Dedifferentiated amniotic fluid mesenchymal stem cell (primary cell): Measurements from ENCODE around the gene SLC29A2.
A peak's percentile ranks its signal among the peaks of the same experiment; 100 is the strongest.

Experiments used
- DNase-seq: peaks from one replicate; pipeline ENCODE4 v3.0.0-alpha.2; 2016; ENCODE audit errors: extremely low spot score

The SLC29A2 gene

DNA sequence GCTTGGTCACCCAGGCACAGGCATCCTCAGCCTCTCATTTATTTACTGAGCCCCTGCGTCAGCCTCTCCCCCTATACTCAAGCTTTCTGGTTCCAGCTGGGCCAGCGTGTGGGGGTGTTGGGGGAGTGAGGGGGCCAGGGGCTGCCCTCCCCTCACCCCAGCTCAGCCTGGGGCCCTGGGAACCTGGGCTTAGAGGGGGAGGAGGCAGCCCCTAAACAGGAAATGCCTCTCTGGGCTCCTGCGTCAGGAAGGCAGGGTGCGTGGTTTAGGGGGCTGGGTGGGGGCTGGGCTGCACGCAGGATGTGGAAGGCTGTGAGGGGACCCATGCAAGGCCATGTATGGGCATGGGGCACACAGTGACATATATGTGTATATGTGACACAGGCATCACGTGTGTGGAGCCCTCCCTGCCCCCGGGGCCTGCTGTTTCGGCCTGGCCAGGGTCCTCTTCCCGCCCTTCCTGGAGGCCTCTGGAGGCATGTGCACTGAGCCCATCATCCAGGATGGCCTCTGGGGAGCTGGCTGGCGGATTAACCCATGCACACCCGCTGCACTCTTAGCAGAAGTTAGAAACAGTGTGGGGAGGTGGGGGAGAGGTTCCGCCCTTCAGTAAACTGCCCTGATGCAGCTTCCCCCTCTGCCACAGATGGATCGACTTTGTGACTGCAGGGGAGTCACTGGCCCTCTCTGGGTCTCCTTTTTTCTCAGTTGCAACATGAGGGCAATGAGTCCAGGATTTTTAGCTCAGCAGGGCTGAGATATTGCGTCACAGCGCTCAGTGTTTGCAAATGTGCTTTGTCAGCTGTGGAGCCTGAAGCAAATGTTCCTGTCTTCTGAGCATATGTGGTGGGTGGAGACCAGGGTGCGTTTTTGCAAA is 53.6 kb downstream of the SLC29A2 start:
- peak; percentile 69 for DNase-seq

DNA sequence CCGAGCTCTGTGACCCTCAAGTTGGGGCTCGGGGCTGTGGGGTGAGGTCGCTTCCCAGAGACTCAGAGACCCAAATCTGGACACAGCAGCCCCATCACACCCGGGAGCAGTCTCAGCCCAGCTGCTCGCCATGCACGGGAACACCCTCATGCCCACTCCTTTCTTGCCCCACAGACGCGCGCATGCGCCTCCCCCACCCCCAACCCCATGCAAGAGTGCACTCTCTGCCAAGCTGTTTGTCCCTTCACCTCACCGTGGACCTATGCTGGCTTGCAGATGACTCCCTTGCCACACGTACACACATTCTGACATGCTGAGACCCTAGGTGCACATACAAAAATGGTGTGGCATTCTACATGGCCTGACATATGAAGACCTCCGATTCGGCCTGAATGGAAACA is 54.2 kb downstream of the SLC29A2 start:
- DNase-seq, result peak; percentile 38

DNA sequence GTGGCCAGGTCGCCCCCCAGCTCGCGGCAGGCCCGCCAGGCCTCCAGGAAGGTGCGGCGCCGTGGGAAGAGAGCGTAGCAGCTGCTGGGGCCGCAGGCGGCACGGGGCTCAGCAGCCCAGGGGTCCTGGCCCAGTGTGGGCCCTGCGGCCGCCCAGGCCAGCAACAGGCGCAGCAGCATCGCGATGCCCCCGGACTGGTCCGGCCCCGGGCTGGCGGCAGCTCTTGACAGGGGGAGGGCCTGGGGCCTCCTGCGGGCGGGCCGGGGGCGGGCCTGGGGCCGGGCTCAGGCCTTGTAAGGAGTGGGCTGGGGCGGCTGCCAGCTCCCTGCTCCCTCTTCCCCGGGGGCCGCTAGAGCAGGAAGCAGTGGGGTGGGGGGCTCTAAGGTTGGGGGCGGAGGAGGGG is 54.7 kb downstream of the SLC29A2 start, which contains the start of gene CD248:
Gene CD248 (minus strand): TSS at position 196 of the 403 bp plus-strand sequence. CDS start 17 bp downstream, at position 179.
- DNase-seq, result peak; percentile 37

DNA sequence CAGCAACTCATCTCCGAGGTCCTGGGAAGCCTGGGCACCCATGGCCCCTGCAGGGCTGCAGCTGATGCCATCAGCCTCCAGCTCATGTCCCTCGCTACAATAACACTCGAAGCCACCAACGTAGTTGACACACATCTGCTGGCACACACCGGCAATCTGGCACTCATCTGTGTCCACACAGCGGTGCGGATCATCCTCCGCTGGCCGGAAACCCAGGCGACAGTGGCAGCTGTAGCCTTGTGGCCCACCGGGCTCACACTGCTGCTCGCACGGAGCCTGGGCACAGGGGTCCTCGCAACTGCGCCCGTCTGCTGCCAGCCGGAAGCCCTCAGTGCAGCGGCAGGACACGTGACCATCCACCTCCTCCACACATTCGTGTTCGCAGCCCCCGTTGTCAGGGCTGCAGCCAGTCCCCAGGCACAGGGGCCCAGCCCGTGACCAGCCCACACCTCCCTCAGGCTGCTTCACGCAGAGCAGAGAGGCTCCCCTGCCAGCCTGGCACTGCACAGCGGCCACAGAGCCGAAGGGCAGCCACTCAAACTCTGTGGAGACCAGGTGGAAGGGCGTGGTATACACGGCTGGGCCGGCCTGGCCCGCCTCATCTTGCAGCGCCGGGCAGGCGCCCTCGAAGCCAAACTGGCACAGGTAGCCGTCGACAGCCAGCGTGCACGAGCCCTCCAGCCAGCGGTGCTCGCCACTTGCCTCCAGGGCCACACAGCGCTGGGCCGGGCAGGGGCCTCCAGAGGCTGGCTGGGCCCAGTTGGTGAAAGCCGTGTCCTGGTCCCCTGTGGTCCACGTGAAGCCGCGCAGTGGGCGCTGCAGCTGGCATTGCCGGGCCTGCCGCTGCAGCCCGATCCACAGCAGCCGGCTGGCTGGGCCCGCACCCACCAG is 55.4 kb downstream of the SLC29A2 start:
- no peak for DNase-seq

- DNase-seq, result no peak
Observed at GRCh38 chr11:66315498-66315885, 56.1 kb downstream of the SLC29A2 start.

DNA sequence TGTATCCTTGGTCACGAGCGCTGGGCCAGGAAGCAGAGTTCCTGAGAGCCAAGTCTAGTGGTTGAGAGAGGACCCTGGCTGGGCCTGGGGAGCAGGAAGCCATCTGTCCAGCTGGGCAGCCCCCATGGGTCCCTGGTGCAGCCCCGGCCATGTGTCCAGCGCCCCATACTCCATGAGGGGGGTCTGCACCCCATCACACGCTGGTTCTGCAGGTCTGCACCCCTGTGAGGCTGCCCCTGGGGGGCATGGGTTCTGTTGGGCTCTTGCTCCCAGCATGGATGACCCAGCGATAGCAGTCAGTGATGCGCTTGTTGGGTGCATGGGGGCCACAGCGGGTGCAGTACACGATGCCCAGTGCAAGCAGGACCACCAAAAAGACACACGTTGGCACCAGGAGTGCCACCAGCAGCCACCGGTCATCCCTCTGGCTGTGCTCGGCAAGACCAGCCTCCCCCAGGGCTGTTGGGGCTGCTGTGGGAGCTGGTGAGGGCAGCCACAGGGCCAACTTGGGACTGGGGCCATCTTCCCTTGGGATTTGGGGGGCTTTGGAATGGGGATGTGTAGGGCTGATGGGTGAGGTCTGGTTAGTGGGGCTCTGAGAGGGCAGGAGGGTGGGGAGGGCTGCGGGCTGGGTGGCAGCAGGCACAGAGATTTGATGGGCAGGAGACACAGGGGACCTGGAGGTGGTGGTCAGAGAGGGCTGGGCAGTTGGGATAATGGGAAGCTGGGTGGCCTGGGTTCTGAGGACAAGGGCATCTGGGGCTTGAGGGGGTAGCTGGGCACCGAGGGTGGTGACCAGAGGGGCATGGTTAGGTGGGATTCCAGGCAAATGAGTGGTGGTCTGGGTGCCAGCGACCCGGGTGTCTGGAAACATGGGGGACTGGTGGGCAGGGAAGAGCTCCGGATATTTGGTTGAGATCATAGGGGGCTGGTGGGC is 56.7 kb downstream of the SLC29A2 start:
- DNase-seq, result no peak

DNA sequence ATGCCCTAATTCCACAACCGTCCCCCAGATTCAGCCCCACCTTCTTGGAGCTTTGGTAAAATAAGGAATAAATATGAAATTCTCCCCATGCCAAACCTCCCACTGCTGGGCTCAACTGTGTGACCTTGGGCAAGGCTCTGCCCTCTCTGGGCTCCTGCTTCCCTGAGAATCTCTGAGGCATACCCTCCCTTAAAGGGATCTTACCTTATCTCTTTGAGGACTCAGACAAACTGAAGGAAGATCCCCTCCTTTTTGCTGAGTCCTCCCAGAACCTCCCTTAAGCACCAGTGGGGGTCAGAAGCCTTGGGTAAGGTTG is 57.4 kb downstream of the SLC29A2 start:
- no peak for DNase-seq

DNA sequence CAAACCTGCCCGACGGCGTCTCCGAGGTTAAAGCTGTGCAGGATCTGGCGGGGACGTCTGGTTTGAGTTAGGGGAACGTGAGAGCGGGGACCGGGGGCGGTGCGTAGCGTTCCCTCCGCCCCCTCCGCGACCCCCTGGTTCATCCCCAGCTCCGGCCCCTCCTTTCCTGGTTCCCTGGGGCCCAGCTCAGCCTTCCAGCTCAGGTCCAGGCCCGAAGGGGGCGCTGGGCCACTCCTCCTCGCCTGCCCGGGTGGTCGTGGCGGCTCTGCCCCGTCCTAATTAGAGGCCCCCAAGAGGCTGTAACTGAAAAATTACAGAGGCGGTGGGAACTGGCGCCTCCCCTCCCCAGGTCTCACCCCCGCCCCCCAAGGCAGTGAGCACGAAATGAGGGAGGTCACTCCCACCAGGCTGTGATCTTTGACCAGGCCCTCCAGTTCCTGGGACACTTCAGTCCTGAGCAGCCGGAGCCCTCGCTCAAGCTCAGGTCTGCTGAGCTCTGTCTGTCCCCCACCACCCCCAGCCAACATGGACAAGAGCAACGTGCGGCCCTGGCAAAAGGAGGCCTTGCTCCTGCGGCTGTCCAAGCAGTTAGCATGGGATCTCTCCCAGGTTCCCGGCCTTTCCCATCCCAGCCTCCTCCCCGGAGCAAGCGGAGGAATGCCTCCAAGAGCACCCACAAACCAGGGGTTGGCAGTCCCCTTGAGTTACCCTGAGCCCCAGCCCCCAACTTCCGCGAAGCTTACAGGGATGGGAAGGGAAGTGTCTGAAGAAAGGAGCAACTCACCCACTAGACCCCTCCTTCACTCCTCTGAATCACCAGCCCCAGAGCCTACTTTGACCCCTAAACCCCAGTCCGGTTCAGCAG is 58.0 kb downstream of the SLC29A2 start:
- no peak for DNase-seq

- DNase-seq, result peak; percentile 99
Observed at GRCh38 chr11:66312549-66313320, 58.8 kb downstream of the SLC29A2 start.
